Stimulated activated CD4-positive, alpha-beta T cell treated with anti-CD3 and anti-CD28 coated beads, Interleukin-2, amount 100 ng/mL, for 24 hours (primary cell): ENCODE results near the gene TTC27.

Experiments used
- DNase-seq, 2 donors: peaks; one replicate each; pipeline ENCODE4 v3.0.0-alpha.2; 2020

Gene TTC27

DNA sequence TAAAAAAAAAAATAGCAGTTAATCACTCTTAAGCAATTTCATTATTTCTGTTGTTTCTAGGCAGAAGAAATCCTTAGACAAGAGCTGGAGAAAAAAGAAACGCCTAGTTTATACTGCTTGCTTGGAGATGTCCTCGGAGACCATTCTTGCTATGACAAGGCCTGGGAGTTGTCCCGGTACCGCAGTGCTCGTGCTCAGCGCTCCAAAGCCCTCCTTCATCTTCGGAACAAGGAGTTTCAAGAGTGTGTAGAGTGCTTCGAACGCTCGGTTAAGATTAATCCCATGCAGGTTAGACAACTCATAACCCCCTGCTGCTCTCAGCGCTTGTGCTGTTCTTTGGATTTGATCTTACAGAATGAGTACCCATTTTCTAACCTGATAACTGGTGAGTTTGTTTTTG lies 130.4 kb downstream of the TTC27 start:
- DNase-seq: no peak

DNA sequence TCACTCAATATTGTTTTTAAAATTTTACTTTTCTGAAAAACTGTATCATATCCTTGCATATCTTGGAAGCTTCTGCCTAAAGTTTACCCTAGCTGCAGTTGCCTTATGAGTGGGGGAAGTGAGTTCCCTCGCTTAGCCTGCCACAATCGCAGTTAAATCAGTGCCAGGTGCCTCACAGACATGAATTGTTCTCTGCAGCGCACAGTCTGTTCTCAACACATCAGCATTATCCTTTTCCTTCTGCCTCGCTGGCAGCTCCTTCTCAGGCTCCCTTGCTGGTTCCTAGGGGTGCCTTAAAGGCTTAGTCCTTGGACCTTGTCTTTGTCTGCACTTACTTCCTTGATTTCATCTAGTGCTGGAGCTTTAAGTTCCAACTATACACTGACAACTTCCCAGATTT lies 132.8 kb downstream of the TTC27 start:
- no peak for DNase-seq

DNA sequence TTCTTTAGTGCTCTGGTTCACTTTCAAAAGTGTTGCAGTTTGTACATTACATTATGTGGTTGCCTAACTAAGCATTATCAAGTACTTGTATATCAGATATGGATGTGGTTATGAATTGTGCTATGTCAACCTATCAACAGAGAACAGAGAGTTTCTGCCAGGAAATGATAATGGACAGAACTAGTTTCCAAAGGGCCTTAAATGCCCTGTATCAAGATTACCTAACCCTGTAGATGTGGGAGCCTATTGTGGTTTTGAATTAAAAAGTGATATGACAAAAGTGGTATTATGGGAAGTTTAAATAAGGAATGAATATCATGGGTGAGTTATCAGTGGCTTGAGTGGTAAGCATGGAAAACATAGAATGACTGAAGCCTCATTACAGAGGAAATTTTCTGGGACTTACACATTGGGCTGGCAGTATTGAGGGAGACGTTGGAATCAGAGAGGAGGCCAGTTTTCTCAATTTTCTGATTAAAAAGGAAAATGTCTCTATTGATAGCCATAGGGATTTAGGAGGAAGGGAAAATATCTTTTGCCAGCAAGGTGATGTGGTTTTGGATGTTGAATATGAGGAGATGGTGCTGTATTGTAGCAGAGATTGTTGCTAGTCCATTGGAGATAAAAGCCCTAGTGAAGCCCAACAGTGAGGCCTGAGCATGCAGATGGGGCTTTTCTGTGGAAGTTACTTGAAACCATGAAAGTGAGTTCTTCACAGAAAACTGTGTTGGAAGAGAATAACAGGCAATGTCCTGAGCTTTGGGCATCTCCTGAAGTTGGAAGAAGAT lies 140.7 kb downstream of the TTC27 start:
- DNase-seq: no peak

DNA sequence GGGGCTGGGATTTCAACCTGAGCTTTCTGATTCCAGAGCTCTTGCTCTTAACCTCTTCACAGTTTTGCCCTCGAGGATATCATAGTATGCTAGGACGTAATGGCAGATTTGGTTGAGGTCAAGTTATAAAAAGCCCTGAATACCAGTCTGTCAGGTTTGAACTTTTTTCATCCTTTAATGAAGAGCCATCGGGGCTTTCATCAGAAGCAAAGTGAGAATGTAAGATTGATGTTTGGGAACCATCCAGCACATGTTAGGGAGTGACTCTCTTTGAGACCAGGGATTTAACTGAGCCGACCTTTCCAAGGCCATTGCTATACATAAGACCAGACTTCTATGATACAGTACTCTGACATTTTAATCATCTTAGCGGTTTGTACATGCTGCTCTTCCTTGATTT lies 142.5 kb downstream of the TTC27 start:
- DNase-seq: no peak

DNA sequence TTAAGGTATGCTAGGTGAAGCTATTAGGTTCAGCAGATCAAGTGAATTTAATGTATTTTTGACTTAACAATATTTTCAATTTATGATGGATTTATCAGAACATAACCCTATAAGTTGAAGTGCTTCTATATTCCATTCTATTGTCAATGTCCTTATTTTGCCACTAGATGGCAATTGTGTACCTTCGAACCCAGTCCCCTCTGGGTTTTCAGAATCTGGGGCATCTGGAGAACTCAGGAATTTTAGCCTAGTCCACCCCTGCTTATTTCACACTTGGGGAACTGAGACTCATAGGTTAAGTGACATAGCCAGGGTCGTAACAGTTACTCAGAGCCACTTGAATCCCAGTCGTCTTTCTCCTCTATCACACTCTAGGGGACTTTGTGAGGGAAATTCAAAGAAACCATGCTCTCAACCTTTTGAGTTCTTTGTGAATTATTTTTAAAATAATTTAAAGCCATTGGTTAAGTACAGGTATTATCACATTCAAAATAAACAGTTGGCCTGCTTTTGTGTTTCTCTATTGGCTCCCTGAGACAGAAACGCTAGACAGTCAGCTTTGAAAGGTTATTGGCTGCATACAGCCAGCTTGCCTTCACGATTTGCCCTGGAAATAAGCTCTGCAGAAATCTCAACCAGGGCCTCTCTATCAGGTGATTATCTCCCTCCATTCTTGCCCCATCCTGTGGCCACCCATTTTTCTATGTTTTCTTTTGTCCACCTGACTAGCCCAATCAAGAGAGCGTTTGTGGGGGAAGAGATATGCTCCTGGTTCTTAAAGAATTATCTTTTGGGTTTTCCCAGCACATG lies 145.0 kb downstream of the TTC27 start:
- DNase-seq: no peak

DNA sequence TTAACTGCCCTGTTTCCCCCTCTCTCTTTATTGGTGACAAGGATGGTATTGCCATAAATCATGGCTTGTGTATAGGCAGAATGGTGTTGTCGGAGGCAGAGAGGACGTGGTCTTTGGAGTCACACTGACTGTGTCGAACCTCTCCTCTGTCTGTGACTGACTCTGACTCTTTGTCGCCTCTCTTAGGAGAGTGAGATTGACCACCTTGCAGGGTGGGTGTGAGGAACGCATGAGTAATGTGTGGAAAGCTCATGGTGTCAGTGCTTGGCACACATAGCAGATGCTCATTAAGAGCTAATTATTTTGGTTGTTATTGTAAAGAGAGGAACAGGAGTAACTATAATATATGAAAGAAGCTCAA lies 145.6 kb downstream of the TTC27 start:
- no peak for DNase-seq

DNA sequence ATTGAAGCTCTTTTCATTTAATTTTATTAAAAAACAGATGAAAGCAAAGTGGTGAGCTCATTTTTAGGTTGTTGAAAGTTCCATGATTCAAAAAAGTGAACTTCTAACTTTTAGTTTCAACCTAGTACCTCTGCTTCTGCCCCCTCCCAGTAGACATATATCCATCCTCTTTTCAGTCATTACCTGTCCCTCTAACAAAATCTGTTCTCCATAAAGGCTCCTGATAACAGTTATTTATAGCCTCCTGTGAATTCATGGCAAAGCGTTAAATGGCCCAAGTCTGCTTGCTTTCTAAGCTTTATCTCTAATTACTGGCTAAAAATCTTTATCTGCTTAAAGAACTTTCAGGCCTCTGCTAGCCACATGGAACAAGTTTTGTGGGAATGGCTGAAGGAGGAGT lies 148.1 kb downstream of the TTC27 start:
- DNase-seq: no peak

DNA sequence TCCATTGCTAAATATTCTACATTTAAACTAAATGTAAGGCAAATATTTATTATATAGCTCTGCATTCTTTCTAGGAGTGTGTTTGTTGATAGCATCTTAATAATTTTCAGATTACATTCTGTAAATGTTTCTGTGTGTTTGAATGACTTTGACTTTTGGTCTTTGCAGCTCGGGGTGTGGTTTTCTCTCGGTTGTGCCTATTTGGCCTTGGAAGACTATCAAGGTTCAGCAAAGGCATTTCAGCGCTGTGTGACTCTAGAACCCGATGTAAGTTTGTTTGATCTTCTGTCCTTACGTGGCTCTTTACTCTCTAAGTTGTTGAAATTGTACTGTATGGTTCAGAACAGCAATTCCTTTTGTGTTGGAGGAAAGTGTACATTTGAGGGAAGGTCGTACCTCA lies 149.9 kb downstream of the TTC27 start:
- no peak for DNase-seq

DNA sequence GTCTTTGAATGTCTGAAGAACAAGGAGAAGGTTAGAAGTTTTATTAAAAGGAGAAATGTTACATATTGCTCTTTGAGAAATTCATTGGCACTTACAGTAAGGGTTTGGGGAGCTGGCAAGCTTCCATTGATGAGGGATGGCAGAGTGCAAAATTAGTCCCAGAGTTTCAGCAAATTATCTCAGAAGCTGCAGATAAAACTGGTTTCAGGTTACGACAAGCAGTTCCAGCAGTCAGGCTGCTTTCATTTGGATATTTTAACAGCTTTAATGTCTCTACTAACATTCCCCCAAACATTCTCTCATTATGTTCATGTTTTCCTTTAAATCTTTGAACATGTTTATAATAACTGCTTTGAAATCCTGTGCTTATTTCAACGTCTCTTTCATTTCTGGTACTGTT lies 153.1 kb downstream of the TTC27 start:
- DNase-seq: no peak

DNA sequence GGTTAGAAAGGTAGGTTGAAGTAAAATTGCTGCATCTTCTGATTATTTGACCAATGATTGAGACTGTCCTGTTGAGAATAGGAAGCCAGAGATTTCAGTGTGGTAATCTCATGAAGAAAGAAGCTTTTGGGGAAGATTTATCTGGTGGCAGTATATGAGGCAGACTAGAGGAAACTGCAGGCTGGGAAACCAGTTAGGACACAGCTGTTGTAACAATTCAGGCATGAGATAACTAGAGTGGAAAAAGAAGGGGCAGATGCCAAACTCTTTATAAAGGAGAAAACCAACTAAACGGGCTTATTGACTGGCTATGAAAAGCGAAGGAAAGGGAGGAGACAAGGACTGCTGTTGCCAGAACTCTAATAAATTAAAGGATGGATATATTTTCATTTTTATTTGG lies 155.6 kb downstream of the TTC27 start:
- DNase-seq: no peak

DNA sequence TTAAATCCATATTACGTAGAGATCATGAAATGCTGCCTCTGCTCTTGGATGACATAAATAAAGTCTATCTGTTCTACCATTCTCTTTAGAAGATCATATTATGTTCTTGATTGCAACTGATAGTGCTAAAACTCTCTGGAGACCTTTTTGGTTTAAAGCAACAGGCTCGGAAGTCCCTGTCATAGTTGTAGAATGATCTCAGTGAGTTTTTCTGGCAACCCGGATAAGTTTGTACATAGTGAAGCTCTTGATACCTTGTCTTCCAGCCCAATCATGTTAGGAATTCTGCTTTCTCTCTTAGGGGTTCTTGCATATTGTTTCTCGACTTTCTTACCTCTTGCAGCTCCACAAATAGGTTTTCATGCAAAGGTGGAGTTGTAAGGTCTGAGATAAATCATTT lies 156.1 kb downstream of the TTC27 start:
- no peak for DNase-seq

DNA sequence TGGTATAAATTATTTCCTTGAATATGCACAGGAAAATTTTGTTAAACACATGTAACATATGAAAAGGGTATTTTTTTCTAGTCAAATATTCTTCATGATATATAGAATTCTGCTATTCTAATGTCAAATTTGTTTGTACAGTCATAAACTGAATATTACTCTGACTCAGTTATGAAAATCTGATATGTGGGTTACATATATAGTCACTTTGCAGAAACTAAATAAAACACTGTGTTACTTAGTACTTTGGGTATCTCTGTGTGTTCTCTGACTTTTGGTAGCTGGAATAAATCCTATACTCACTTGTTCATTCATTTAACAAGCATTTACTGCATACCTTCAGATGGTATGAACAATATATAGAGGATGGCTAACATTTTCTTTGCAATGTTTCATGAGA lies 159.4 kb downstream of the TTC27 start:
- no peak for DNase-seq

DNA sequence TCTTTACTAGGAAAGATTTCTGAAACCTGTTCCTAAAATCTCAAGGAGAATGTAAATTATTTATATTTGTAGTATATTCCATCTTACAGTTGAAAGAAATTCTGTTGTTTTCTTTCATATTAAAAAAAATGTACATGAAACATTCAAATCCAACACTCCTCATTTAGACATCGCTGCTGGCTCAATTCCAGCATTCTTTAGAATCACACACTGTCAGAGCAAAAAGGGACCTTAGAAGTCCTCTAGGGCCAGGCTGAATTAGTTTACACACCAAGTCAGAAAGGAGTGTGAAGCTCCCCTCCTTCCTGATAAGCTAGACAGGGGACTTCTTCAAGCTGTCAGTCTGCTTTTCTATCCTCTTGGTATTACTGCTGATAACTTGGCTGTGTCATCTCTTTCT lies 160.3 kb downstream of the TTC27 start:
- DNase-seq: no peak

DNA sequence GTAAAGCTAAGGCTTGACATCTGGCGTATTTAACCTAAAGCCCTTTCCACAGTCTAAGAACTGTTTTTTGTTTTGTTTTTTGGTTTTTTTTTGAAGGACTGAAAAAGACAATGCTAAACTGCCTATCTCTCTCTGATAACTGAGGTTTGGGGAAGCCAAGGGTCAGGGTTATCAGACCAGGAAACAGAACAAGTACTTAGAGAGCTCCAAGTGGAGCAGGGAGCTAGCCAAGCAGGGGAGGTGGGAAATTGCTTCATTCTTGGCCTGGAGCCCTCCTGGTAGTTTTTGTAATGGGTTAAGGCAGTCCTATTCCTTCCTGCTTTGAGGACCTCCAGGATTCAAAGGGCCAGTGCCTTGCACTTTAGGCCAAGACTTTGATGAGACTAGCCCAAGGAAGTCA lies 164.6 kb downstream of the TTC27 start:
- DNase-seq: no peak

DNA sequence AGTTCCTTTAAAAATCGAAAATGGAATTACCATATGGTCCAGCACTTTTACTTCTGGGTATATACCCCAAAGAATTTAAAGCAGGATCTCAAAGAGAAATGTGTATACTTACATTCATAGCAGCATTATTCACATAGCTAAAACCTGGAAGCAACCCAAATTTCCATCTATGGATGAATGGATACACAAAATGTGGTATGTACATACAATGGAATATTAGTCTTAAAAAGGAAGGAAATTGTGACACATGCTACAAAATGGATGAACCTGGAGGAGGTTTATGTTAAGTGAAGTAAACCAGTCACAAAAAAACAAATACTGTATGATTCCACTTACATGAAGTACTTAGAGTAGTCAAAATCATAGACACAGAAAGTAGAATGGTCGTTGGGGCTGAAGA lies 171.0 kb downstream of the TTC27 start:
- no peak for DNase-seq

DNA sequence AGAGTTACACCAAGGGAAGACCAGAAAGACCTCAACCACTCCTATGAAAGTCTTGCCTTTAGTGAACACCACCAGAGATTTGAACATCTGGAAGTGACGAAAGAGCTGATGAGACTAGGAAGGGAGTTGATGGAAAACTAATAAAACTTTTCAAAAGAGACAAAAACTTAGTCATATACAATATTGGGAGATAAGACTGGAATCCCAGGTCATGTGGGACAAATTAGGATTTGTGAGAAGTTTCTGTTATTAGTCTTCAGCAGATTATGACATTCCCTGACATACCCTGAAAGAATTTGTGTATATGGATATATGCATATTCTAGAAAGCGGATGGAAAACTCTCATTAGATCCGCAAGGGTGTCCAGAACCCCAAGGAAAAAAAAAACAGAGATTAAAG lies 173.9 kb downstream of the TTC27 start:
- no peak for DNase-seq

DNA sequence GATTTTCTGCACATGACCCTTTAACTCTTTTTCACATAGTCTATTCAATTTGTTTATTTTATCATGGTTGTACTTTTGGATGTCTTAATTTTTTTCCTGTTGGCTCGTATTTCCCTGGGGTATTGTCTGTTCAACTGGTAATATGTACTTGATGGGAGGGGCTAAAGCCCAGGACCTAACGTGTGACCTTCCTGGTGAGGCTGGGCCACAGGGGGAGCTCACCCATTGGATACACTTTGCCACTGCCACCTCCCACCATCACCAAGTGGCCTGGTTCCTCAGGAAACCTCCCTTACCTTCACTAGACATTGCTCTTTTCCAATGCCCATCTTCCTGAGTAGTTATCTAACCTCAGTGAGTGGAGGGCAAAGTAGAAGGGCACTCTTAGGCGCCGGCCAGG lies 175.0 kb downstream of the TTC27 start:
- no peak for DNase-seq

DNA sequence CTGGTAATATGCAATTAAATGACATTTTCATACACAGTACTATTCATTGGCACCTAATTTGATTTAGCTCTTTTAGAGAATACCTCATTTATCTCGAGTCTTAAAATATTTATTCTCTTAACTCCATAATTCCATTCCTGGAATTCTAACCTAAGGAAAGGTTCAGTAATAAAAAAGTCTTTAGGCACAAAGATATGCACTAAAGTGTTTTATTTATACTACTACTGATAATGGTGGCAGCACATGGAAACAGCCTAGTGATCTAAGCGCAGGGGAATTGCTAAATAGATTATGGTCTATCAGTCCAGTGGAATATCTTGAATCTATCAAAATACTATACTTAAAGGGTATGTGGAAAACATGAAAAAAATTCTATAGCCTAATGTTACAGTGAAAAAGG lies 176.4 kb downstream of the TTC27 start:
- DNase-seq: no peak

DNA sequence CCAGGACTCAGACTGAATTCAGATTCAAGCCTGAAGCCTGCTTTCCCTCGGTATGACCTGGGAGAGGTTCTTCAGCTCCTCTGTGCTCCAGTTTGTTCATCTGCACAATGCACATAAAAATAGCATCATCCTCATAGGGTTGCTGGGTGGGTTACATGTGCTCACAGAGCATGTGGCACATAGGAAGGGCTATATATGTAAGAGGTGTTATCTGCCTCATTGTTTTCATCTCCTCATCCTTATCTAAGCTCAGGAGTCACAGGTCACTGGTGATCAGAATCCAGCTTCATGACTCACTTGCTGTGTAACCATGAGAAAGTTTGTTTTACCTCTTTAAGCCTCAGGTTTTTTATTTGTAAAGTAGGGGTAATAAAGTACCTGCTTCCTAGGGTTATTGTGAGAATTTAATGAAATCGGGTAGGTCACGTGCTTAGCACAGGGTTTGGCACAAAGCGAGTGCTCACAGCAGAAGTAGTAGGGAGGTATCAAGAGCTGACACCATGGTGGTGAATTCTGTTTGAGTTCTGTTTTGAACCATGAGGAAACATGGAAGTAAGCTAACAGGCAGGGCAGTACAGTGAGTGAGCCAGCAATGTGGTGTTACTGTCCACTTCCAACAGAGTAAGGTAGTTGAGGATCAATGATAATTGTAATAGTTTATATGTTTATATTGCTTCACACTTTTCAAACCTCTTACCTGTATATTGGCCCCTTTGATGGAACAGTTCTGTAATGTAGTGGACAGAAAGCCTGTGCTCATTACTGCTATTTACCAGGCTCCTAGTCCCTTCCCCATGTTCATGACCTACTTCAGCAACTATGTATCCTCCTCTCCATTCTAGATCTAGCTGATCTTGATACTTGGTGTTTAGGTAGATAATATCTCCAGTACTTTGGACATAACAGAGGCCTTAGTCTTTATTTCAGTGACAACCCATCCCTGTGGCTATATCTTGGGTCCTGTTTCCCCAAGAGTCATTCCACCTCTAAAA lies 177.6 kb downstream of the TTC27 start:
- no peak for DNase-seq

DNA sequence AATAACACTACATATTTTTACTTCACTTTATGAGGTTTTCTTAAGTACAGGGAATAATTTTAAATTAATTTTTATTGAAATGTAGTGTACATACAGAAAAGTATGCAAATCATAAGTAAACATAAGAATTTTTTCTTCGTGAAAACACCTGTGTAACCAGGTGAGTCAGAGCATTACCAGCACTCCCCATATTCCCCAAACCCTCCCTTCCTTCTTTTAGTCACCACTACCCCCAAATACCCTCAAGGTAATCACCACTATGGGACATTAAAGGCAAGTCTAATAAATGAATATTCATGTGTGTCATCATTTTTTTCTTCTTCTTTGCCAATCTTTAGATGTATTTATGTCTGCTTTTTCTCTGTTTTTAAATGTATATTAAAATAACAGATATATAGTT lies 179.0 kb downstream of the TTC27 start:
- no peak for DNase-seq

DNA sequence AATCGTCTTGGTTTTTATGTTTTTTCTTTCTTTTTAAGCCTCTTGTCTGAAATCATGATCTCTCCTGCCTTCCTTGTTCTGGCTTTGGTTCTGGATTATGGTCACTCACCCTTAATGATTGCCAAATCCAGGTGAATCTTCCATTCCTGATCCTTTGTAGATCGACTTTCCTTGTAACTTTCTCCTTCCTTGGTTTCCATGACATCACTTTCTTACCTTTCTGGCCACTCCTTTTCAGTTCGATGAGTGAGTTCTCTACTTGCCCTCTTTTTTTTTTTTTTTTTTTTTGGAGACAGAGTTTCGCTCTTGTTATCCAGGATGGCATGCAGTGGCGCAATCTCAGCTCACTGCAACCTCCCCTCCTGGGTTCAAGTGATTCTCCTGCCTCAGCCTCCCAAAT lies 179.8 kb downstream of the TTC27 start:
- no peak for DNase-seq

DNA sequence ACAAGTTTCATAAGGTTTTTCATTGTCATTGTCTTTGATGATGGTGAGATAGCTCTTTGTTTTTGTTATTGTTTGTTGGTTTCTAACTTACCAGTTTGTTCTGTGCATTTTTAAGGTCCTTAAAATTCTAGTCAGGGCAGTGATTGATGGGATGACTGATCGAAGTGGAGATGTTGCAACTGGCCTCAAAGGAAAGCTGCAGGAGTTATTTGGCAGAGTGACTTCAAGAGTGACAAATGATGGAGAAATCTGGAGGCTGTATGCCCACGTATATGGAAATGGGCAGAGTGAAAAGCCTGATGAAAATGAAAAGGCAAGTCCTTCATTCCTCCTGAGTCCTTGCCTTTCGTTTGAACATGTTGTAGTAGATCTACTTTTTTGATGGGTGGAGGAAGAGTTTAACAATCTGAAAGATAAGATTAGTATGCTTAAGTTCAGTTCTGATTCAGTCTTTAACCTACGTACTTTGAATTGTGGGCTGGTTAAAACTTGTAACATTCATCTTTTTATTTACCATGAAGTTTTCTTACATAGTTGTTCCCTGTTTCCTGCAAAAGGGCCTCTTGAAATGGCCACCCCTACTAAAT lies 183.2 kb downstream of the TTC27 start:
- no peak for DNase-seq

DNA sequence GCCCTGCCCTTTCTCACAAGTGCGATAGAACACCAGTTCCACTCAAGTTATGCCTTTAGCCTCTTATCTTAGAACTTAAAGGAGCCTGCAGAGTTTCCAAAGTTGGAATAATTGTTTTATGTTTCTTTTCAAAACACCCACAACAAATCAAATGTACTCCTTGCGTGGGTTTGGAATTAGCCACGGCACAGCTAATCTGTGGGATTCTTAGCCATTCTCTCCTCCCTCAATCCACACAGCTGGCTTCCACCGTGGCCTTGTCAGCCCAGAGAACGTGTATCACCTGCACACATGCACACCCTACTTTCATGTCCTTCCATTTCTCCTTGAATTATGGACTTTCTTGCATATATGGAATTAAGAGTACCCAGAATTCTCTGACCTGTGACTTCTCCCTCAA lies 183.8 kb downstream of the TTC27 start:
- no peak for DNase-seq
